ENCODE data around the gene UGGT2. TPM values are rescaled to one million over a fixed set of nuclear protein-coding genes. Genes with fewer than 3 reads are reported as not detected.

UGGT2 gene
- total and polyA plus RNA-seq, 2 donors (not counting 1 experiment from before 2014, with no cell fraction given): 0.39 to 6.7 TPM

DNA sequence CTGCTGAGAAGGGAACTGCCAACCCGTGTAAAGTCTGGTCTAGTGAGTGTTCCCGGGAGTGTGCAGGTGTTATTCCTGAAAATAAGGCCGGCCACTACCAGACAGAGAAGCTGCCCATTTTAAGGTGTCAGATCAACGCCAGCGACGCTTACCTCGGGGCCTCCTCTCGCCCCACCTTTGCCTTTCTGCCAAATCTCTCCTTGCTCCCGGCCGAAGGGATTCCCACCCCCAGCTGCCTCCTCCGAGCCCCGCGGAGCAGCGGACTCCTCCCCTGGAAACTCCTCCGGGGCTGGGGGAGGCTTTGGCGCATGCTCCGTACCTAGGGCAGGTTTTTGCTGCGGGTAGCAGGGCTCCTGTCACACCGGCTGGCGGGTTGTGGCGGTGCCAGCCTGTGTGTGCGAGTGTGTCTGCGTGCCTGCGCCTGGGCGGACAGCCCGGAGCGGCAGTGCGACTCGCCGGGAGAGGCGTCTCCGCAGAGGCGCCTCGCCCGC, 36.6 kb upstream of the UGGT2 start, which contains the start of gene HS6ST3:
Gene HS6ST3, plus strand, starts transcription at position 359 of the 491 bp plus-strand sequence.
- ATAC-seq (ENCODE audit: low read depth): no peak
- H3K36me3 ChIP-seq (replicated peaks in 1 of 2; ENCODE audit: control extremely low read depth in 1 of 2, control insufficient read depth in 1 of 2, extremely low read depth in 1 of 2, insufficient read depth in 2 of 2, low read length in 1 of 2): no peaks in the 10 kb centered on the region
- POLR2A ChIA-PET: no interaction called here
- WGBS (ENCODE audit: insufficient coverage): 1% methylated on average over 30 of the region's 35 CpGs
- peaks cover 0 to 4% (median 3%) of the 10 kb centered on the region in 3 donors for H3K9me3 ChIP-seq (ENCODE audit: control extremely low read depth in 1 of 3, control insufficient read depth in 2 of 3, insufficient read depth in 1 of 3, low read length in 2 of 3)
- H4K20me1 ChIP-seq (ENCODE audit: control insufficient read depth, insufficient read depth, low read length, poor library complexity, severe bottlenecking): no peaks in the 10 kb centered on the region
- TF ChIP-seq CTCF (IDR thresholded peaks at IDR 0.05) (no peak), EZH2 (IDR thresholded peaks at IDR 0.05; ENCODE audit: borderline replicate concordance, insufficient read depth, low read depth, low read length, poor library complexity, severe bottlenecking) (no peak)
- H3K79me2 ChIP-seq (ENCODE audit: control insufficient read depth, insufficient read depth, low read length): no peaks in the 10 kb centered on the region
- no peak within 1 kb of the TSS for H2AFZ ChIP-seq (ENCODE audit: insufficient read depth, low read depth, low read length, poor library complexity, severe bottlenecking)
- Mint-ChIP-seq H3K9me3 (ENCODE audit: insufficient read depth) (no peaks in the 10 kb centered on the region), H3K27me3 (peaks cover 62% of the 10 kb centered on the region), H3K4me1 (peaks cover 9% of the 10 kb centered on the region), H3K27ac (no peak within 1 kb of the TSS), H3K4me3 (peak within 1 kb of the TSS; percentile 46)
- no peak within 1 kb of the TSS for H3K4me3 ChIP-seq (ENCODE audit: control extremely low read depth in 1 of 5, extremely low read depth in 1 of 5, insufficient read depth in 1 of 5, low read depth in 2 of 5, low read length in 4 of 5)
- no peak for DNase-seq
- H3K27me3 ChIP-seq (replicated peaks in 1 of 4; ENCODE audit: control extremely low read depth in 1 of 4, control insufficient read depth in 3 of 4, insufficient read depth in 4 of 4, low read length in 3 of 4): peaks cover 0 to 26% (median 15%) of the 10 kb centered on the region in 4 experiments
- intact Hi-C loops (cut with micrococcal nuclease): no loop called here
- H3K9ac ChIP-seq (ENCODE audit: low read length): no peak within 1 kb of the TSS
- CTCF ChIA-PET: no interaction called here
- peaks cover 0 to 3% of the 10 kb centered on the region in 2 donors for H3K4me1 ChIP-seq (ENCODE audit: control insufficient read depth in 2 of 2, insufficient read depth in 2 of 2, low read length in 2 of 2)
- H3K27ac ChIP-seq (ENCODE audit: low read length in 2 of 2): no peak within 1 kb of the TSS
- H3K4me2 ChIP-seq (replicated peaks; ENCODE audit: low read depth, low read length, poor library complexity, severe bottlenecking): peak within 1 kb of the TSS; percentile 22

- Mint-ChIP-seq H3K27ac (no peak overlapping the region), H3K9me3 (ENCODE audit: insufficient read depth) (no peaks in the 10 kb centered on the region), H3K27me3 (peaks cover 60% of the 10 kb centered on the region), H3K4me1 (peaks cover 9% of the 10 kb centered on the region), H3K4me3 (peak overlapping the region; percentile 46)
- ATAC-seq (ENCODE audit: low read depth) (no peak), DNase-seq (no peak)
- Histone ChIP-seq H3K4me2 (replicated peaks; ENCODE audit: low read depth, low read length, poor library complexity, severe bottlenecking) (no peak overlapping the region), H3K27ac (ENCODE audit: low read length in 2 of 2) (no peak overlapping the region), H3K9ac (ENCODE audit: low read length) (no peak overlapping the region), H3K9me3 (ENCODE audit: control extremely low read depth in 1 of 3, control insufficient read depth in 2 of 3, insufficient read depth in 1 of 3, low read length in 2 of 3) (peaks cover 0 to 4% (median 3%) of the 10 kb centered on the region in 3 donors), H3K79me2 (ENCODE audit: control insufficient read depth, insufficient read depth, low read length) (no peaks in the 10 kb centered on the region), H3K27me3 (replicated peaks in 1 of 4; ENCODE audit: control extremely low read depth in 1 of 4, control insufficient read depth in 3 of 4, insufficient read depth in 4 of 4, low read length in 3 of 4) (peaks cover 0 to 26% (median 13%) of the 10 kb centered on the region in 4 experiments), H2AFZ (ENCODE audit: insufficient read depth, low read depth, low read length, poor library complexity, severe bottlenecking) (no peak overlapping the region), H3K4me1 (ENCODE audit: control insufficient read depth in 2 of 2, insufficient read depth in 2 of 2, low read length in 2 of 2) (peaks cover 0 to 3% of the 10 kb centered on the region in 2 donors), H3K4me3 (ENCODE audit: control extremely low read depth in 1 of 5, extremely low read depth in 1 of 5, insufficient read depth in 1 of 5, low read depth in 2 of 5, low read length in 4 of 5) (no peak overlapping the region), H3K36me3 (replicated peaks in 1 of 2; ENCODE audit: control extremely low read depth in 1 of 2, control insufficient read depth in 1 of 2, extremely low read depth in 1 of 2, insufficient read depth in 2 of 2, low read length in 1 of 2) (no peaks in the 10 kb centered on the region), H4K20me1 (ENCODE audit: control insufficient read depth, insufficient read depth, low read length, poor library complexity, severe bottlenecking) (no peaks in the 10 kb centered on the region)
- intact Hi-C loops (cut with micrococcal nuclease): no loop called here
- ChIA-PET POLR2A (no interaction called here), CTCF (no interaction called here)
- WGBS (ENCODE audit: insufficient coverage): no CpG with 5 or more reads among the region's 4 CpGs
- TF ChIP-seq CTCF (IDR thresholded peaks at IDR 0.05): no peak
- no peak for TF ChIP-seq EZH2 (IDR thresholded peaks at IDR 0.05; ENCODE audit: borderline replicate concordance, insufficient read depth, low read depth, low read length, poor library complexity, severe bottlenecking)
These were observed 35.9 kb upstream of the UGGT2 start for GRCh38 chr13:96089139-96089538.
